Breast epithelium (tissue), 3 donors: ENCODE data around the gene TNRC18.

Source experiments
- POLR2A ChIP-seq: fragments of 450-650 bp; IDR thresholded peaks from one replicate; pipeline ENCODE4 v1.6.1; 2016; ENCODE audit warnings: antibody characterized with exemption, mild to moderate bottlenecking, moderate library complexity
- TF ChIP-seq, protein P1 (sequence below), 3 donors: fragments of 450-650 bp; IDR thresholded peaks; one replicate each; pipeline ENCODE4 v1.5.1; 2016 to 2017; ENCODE audit warnings: antibody characterized with exemption in 3 of 3, mild to moderate bottlenecking in 3 of 3, moderate library complexity in 3 of 3

DNA sequence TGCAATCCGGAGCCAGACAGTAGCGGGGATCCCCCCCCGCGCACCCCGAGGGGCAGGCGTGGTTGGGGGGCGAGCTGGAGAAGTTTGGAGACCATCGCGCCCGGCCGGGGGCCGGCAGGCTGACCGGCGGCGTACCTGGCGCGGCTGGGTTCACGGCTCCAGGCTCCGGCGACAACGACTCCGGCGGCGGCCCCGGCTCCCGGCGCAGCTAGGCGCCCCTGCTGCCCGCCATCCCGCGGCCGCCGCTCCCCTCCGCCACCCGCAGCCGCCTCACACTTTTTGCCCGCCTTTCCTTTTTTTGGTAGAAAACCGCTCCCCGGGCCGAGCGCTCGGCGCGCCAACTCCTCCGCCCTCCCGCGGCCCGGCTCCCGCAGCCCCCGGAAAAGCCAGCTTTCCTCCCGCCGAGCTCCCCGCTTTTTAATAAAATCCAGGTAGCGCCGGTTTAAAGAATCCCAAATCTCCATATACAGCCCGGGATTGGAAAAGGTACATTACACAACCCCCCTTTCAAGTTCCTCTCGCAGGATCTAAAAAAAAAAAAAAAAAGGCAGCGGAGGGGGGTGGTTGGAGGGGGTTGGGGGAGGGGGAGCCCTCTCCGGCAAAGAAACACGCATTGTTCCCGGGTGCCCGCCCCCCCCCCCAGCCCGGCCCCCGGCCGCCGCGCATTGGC lies at the start of gene TNRC18:
- TF ChIP-seq, protein P1, sequence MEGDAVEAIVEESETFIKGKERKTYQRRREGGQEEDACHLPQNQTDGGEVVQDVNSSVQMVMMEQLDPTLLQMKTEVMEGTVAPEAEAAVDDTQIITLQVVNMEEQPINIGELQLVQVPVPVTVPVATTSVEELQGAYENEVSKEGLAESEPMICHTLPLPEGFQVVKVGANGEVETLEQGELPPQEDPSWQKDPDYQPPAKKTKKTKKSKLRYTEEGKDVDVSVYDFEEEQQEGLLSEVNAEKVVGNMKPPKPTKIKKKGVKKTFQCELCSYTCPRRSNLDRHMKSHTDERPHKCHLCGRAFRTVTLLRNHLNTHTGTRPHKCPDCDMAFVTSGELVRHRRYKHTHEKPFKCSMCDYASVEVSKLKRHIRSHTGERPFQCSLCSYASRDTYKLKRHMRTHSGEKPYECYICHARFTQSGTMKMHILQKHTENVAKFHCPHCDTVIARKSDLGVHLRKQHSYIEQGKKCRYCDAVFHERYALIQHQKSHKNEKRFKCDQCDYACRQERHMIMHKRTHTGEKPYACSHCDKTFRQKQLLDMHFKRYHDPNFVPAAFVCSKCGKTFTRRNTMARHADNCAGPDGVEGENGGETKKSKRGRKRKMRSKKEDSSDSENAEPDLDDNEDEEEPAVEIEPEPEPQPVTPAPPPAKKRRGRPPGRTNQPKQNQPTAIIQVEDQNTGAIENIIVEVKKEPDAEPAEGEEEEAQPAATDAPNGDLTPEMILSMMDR (IDR thresholded peaks at IDR 0.05) = no peak
- peak; percentile 55 for TF ChIP-seq POLR2A
